ENCODE data around the gene AFF2.
"Not testable (repeated sequence)": the region's sequence is repeated elsewhere in the genome, so short reads cannot be mapped to it uniquely, and the experiment has no call there.

AFF2 gene

GRCh38 chrX:148649145-148649795, 148.9 kb downstream of the AFF2 start:
- no peak for DNase-seq

DNA sequence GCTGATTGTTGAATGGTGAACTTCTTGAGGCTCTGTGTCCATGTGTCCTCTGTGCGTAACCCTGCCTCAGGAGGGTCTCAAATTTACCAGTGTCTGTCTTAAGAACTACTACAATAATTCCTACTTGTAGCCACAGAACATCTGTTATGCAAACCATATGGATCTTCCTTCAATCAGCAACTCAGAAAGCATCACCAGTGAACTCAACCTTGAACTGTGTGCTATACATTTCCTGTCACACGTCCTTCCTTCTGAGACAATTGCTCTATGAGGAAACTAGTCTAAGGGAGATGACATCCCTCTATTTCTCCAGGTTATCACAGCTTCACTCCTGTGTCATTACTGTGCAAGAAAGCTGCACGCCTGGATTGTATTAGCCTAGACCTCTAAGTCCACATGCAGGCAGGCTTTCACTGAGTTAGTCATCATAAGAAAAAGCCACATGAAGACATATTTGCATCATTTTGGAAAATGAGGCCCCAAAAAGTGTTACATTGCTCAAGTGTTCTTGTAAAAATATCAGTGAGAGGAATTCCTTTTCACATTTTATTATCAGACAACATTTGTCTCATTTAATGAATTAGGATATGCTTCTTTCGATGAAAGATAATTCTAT, 157.8 kb downstream of the AFF2 start:
- DNase-seq = no peak

DNA sequence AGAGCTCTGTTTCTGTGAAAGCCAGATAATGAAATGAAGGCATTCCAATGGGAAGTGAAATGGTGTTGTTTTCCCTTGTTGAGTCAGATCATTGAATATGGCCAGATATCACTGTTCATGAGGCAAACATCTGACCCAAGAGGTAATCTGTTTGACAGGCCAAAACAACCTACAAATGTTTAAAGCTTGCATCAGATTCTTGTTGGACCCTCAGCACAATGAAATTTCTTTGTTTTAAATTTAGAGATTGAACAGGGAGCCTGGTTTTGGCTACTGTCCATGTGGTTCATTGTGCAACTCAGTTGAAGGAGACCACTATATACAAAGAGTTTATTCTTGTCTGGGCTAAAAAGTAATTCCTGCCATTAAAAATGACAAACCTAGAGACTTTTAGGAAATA, 159.1 kb downstream of the AFF2 start:
- no peak for DNase-seq

- DNase-seq = no peak
These were observed 160.6 kb downstream of the AFF2 start for GRCh38 chrX:148661035-148661434.

DNA sequence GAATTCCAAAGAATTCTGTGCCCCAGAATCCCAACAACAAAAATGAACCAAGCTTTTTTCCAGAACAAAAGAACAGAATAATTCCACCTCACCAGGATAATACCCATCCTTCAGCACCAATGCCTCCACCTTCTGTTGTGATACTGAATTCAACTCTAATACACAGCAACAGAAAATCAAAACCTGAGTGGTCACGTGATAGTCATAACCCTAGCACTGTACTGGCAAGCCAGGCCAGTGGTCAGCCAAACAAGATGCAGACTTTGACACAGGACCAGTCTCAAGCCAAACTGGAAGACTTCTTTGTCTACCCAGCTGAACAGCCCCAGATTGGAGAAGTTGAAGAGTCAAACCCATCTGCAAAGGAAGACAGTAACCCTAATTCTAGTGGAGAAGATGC, 161.6 kb downstream of the AFF2 start:
- no peak for DNase-seq

- DNase-seq = no peak
These were observed 163.8 kb downstream of the AFF2 start for GRCh38 chrX:148664171-148664570.

DNA sequence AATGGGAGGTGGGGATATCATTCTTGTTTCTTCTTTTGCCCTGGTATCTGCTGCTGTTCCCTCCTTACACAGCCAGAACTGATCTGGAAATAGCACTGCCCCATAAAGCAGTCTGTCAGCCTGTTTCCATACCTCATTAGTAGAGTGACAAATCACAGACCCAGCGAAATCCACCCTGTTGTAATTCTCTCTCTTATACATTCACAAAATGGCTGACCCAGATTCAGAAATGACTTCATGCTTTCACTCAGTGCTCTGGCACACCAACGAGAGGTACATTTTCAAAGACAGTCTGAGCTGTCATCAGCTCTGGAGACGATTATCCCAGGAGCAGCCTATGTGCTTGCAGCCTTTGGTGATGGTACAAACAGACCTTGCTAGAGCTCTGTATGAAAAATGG, 164.6 kb downstream of the AFF2 start:
- no peak for DNase-seq

DNA sequence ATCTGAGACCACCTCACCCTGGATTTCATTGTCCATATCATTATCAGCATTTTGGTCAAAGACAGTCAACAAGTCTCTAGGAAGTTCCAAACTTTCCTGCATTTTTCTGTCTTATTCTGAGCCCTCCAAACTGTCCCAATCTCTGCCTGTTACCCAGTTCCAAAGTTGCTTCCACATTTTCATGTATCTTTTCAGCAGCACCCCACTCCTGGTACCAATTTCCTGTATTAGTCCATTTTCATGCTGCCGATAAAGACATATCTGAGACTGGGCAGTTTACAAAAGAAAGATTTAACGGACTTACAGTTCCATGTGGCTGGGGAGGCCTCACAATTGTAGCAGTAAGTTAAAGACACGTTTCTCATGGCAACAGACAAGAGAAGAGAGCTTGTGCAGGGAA, 168.8 kb downstream of the AFF2 start:
- not testable (repeated sequence) for DNase-seq

- DNase-seq = no peak
These were observed 169.9 kb downstream of the AFF2 start for GRCh38 chrX:148670277-148670676.

DNA sequence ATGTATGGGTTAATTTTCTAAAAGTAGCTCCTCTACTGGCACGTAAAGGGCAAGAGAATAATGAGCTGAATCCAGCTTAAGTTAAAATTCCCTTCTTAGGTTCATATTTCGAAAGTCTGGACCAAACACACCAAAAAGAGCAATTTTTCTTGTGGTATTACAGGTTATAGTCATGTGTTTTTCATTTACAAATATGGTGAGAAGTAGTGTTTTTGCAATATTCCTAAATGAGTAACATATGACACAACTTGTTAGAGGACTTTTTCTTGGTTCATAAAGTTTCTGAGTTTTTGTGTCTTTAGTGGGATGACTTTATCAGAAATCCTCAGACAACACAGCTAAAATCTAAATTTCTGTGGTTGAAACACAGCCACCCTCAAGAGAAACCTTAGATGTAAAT, 172.1 kb downstream of the AFF2 start:
- DNase-seq = no peak

DNA sequence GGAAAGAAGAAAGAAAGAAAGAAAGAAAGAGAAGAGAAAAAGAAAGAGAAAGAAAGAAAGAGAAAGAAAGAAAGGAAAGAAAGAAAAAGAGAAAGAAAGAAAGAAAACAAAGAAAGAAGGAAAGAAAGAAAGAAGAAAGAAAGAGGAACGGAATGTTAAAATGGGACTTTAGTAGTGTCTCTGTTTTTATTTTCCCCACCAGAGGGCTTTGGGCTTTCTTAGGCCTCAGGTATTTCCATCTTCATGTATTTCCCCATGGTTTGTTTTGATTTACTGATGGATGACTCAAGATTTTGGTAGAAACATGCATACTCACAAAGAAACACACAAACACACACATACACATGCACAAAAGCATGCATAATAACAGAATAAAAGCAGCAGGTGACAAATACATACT, 181.2 kb downstream of the AFF2 start:
- no peak for DNase-seq

- DNase-seq = no peak
These were observed 181.8 kb downstream of the AFF2 start for GRCh38 chrX:148682206-148682605.

DNA sequence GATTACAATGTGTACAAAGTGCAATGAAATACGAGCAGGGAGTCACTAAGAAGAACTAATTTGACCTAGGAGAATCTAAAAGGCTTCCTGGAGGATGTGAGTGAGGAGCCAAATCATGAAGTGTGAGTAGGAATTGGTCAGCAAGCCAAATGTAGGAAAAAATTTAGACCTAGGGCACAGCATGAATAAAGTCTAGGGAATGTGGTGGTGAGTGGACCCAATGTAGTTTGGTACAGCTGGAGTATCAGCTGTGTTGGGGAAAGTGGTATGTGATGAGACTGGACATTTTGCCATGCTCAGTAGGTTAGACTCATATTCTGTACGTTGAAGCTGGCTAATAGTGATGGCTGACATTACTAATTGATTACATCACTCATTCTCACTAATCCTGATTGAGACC, 191.0 kb downstream of the AFF2 start:
- DNase-seq = no peak

DNA sequence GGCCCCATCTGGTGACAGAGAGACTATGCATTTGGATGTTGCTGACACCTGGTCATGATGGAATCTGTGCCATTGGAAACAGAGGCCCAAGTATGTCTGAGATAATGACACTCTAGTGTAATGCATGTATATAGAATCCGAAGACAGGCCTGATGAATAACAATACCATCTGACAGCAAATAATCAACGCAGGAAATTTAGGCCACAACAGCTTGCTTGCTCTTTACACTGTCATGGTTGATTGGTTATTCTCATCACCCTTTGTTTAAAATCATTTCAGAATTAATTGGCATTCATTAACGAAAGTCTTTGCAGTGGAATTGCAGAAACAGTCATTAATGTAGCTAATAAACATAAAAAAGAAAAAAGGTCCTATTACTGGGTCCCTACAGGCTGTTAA, 194.8 kb downstream of the AFF2 start:
- no peak for DNase-seq

GRCh38 chrX:148698221-148698620, 197.8 kb downstream of the AFF2 start:
- no peak for DNase-seq

DNA sequence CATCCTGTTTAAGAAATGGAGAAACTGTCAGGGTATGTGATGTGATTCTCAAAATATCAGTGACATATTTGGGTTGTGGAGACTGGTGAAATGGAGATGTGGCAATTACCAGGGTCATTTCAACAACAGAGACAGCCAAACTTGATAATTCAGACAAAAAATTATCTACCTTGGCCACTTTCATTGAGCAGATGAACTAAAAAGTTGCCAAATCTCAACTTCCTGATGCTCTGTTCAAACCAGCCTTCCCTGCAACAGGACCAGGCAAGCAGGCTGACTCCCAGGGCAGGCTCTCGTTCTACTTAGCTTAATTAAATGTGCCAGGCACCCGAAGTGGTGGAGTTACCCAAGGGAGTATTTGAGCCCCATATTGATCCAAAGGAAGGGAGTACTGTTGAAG, 199.6 kb downstream of the AFF2 start:
- no peak for DNase-seq

GRCh38 chrX:148713981-148714380, 213.6 kb downstream of the AFF2 start:
- no peak for DNase-seq

- DNase-seq = no peak
These were observed 214.9 kb downstream of the AFF2 start for GRCh38 chrX:148715361-148715760.

GRCh38 chrX:148722966-148723365, 222.5 kb downstream of the AFF2 start:
- DNase-seq = no peak

DNA sequence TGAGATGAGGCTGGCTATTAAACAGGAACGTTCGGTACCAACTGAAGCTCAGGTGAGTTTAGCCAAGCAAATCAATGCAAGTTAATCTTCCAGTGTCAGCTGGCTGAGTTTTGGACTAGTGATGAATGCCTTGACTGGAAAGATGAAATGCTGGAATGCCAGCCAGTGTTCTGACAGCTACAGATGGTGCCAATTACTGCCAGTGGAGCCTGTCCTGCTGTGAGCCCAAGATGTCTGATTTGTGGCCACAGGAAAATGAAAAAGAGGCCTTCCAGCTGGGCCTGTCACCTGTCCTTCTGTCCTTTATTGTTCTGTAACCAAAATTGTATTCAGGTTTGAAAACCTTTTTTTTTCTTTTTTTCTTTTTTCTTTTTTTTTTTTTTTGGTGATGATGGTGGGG, 223.1 kb downstream of the AFF2 start:
- no peak for DNase-seq

DNA sequence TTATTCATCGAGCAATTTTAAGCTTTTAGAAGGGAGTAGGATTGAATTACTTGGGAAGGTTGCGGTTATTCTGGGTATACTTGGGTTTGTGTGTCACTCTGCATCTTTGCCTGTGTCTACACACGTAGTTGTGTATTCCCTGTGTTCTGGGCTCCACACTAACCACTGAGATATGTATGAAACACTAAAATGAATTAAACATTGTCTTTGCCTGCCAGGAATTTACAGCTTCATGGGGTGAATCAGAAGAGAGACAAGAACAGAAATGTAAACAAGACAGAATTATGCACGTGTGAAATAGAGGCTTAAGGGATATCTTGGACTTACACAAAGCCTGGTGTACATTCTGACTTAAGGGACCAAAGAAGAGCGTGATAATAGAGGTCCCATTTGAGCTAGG, 228.5 kb downstream of the AFF2 start:
- no peak for DNase-seq

GRCh38 chrX:148732743-148733142, 232.3 kb downstream of the AFF2 start:
- no peak for DNase-seq

DNA sequence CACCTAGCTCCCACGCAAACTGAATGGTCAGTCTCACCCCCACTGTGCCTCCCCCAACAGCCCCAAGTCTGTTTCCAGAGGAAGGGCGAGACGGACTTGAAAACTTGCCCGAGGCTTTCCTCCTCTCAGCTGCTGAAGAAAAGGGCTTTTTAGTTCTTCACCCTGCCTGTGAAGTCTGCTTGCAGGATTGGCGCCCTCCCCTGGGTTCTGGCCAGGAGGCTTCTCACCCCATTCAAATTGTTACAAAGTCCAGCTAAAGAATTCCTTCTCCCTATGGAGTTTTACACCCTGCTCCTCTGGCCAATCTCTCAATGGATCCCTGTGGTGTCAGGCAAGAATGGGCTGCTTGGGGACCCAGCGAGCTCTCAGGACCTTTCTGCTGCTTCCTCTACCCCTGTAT, 241.0 kb downstream of the AFF2 start:
- DNase-seq = peak; percentile 38

DNA sequence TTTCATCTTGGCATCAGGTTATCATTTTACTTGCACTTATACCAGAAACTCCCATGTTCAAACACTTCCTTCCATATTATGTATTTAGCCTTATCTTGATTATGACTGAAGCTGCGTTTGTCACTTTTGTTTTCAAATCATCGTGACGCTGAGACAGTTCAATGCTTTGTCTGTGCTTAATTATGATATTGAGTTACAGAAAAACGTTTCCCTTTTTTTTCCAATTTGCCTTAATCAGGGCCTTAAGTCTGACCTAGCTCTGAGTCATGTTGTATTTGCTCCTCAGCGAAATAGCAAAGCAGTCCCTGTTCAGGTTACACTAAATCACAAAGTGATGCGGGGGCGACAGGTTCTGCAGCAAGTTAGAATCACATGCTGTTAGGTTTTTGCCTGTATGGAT, 254.7 kb downstream of the AFF2 start:
- DNase-seq = no peak

GRCh38 chrX:148763896-148764295, 263.5 kb downstream of the AFF2 start:
- no peak for DNase-seq
